ENCODE data around the gene ZNF25.

DNA sequence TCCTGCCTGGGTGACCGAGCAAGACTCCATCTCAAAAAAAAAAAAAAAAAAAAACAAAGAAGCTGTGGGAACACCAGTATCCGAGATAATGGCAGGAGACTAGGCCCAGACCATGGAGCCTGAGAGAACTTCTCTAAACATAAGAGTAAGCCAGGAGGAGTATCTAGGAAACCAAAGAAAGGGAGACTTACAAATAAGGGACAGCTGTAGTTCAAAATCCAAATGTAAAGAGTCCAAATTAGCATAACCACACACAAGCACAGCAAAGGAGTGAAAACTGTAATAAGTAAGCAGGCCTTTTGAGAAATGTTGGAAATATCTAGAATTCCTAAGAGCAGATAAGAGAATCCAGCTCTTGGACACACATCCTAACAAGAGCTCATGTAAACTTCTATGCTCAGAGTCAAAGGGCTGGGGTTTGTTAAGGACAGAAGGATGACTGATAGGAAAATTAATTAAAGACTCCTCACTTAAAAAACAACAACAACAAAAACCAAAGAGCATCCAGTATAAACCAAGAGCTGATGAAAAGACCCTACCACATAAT is 15.8 kb downstream of the ZNF25 start:
- TF ChIP-seq, protein P1, sequence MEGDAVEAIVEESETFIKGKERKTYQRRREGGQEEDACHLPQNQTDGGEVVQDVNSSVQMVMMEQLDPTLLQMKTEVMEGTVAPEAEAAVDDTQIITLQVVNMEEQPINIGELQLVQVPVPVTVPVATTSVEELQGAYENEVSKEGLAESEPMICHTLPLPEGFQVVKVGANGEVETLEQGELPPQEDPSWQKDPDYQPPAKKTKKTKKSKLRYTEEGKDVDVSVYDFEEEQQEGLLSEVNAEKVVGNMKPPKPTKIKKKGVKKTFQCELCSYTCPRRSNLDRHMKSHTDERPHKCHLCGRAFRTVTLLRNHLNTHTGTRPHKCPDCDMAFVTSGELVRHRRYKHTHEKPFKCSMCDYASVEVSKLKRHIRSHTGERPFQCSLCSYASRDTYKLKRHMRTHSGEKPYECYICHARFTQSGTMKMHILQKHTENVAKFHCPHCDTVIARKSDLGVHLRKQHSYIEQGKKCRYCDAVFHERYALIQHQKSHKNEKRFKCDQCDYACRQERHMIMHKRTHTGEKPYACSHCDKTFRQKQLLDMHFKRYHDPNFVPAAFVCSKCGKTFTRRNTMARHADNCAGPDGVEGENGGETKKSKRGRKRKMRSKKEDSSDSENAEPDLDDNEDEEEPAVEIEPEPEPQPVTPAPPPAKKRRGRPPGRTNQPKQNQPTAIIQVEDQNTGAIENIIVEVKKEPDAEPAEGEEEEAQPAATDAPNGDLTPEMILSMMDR (optimal IDR thresholded peaks at IDR 0.05 in 1 of 3, IDR thresholded peaks at IDR 0.05 in 1 of 3, conservative IDR thresholded peaks at IDR 0.05 in 1 of 3; ENCODE audit: extremely low read depth in 1 of 3, insufficient read depth in 2 of 3, low read length in 3 of 3): no peak
- TF ChIP-seq EZH2 (IDR thresholded peaks at IDR 0.05; ENCODE audit: low read length): no peak

Measured in keratinocyte (primary cell).